HuH-7 (cell line): Measurements from ENCODE around the gene SCGB2B2.
"Not testable (repeated sequence)": the region's sequence is repeated elsewhere in the genome, so short reads cannot be mapped to it uniquely, and the experiment has no call there.

Experiments
- DNase-seq: peaks from one replicate; pipeline ENCODE4 v3.0.0; 2011; ENCODE audit warnings: low spot score

The SCGB2B2 gene, protein sequence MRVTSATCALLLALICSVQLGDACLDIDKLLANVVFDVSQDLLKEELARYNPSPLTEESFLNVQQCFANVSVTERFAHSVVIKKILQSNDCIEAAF

DNA sequence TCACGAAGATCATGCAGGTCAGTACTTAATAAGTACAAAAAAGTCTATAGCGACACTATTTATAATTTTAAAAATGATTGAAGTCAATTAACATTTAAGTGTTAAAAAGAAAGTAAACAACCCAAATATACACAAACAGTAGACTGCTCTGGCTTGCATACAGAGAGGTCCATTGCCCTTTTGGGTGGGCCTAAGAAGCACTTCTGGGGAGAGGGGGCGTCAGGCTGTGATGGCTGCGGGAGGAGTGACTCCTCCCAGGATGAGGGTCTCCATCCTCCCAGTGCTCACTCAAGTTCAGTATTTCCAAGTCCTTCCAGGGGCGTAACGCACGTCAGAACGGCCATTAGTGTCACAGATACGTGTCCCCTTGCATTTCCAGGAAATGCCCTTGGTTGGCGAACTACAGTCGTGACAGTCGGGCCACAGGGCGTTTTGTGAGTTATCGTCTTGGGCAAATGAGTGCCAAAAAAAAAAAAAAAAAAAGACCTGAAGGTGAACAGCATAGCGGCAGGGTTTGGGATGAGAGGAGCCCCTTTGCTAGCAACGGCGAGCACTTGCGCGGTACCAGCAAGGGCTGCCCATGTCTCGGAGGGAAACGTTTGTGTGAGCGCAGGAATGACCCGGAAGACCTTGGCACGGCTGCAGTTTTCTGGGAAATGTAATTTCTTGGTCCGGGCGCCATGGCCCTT is at the start of gene SCGB2B2:
Gene SCGB2B2, minus strand, starts transcription at position 463 of the 689 bp plus-strand sequence. CDS start 82,596 bp downstream, outside the sequence.
- peak; percentile 78 for DNase-seq

DNA sequence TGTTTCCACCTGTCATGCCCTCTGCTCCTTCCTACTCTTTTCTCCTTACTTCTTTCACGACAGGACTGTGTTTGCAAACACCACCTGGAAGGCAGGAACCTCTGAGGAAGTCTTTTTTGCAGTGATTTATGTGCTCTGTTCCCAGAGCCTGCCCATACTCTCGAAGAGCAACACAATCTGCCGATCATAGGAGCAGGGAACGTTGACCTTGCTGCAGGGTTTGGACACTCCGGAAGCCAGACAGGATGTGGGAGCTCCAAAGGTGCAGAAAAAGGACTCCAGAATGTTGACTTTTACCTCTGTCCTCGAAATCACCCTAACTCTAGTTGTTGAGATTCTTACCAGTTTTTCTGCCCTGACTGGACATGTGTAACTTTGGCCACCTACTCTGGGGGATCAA is 48.4 kb upstream of the SCGB2B2 start:
- no peak for DNase-seq

DNA sequence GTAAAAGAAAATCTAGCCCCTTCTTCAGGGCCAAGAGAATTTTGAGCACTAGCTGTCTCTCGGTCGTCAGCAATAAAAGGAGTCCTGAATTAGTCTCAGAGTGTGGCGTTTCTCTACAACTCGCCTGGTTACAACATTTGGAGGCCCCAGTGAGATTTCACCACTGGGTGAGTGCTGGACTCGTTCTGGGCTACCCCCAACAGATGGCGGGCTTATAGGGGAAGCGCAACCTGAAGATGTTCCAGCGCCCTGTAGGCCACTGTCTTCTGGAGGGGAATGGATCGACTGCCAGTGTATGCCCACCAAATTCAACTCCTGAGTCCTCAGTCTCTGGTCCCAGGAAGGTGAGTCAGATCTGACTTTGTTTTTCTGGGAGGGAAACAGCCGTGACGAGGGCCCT is 45.4 kb upstream of the SCGB2B2 start:
- no peak for DNase-seq

DNA sequence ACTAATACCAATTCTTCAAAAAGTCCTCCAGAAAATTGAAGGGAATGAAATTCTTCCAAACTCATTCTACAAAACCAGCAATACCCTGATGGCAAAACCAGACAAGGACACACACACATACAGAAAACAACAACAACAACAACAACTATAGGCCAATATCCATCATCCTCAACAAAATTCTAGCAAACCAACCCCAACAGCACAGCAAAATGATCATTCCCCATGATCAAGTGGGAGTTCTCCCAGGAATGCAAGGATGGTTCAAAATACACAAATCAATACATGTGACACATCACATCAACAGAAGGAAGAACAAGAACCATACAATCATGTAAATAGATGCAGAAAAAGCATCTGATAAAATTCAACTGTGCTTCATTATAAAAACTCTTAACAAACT is 38.4 kb upstream of the SCGB2B2 start:
- no peak for DNase-seq

DNA sequence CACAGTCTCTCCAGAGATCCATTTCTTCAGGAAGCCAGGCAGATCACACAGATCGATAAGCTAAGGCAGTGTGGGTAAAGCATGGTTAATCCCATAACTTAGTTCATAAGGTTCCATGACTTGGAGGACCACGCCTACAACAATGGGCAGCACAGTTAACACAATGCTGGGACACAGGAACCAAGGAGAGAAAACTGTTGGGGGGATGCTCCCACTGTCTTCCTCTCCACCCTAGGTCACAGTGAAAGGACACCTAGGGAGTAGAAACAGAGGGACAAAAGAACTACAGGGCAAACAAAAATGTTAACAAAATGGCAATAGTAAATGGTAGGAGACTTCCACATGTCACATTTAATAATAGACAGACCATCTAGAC is 36.3 kb upstream of the SCGB2B2 start:
- DNase-seq = no peak

DNA sequence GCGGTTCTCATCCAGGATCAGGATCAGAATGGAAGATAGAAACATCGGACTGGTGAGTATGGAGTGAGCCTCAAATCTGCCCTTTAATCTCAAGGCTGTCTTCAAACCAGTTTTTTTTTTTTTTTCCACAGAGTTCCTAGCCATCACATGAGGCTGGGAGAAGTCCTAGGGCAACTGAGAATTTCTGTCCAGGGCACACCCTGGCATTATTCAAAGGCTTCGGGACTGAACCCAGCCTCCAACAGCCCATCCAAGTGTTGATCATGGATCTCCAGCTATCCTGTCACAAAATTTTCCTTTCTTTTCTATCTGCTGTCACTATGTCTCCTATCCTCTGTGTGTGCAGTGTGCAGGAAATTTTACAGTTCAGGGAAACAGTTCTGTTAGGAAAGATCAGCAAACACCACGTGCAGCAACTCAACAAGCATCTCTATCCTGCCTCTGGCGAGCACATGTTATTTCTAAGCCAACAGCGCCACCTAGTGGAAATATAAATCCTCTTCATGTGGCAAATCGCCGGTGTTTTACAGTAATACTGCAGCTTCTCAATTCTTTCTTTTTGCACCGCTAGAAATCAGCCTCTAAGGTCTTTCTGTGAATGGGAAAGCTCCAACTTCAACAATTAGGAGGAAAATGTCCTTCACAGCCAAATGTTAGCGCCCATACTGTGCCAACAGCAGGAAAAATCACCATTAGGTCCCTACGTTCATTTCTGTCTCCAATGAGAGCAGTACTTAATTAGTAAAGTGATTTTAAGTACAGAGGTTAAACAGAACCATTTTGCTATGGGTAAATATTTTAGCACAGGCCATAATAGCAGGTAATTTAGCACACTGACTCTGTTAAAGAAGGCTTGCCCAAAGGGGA is 35.7 kb upstream of the SCGB2B2 start:
- peak; percentile 49 for DNase-seq

DNA sequence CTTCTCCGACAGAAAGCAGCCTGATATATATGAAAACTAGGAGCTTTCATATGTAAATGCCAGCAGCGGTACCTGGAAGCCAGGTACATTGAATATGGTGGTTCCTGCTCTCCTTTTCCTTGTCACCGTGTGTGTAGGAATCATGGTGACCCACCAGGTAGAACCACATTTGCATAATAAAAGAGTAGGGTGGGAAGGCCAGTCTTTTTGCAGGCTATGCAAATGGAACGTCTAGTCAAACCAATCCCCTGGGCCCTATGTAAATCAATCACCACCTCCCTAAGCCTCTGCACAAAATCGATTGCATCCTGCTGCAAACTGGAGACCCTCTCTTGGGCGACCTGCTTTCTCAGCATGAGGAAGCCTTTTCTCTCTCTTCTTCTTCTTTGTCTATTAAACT is 34.9 kb upstream of the SCGB2B2 start:
- no peak for DNase-seq

DNA sequence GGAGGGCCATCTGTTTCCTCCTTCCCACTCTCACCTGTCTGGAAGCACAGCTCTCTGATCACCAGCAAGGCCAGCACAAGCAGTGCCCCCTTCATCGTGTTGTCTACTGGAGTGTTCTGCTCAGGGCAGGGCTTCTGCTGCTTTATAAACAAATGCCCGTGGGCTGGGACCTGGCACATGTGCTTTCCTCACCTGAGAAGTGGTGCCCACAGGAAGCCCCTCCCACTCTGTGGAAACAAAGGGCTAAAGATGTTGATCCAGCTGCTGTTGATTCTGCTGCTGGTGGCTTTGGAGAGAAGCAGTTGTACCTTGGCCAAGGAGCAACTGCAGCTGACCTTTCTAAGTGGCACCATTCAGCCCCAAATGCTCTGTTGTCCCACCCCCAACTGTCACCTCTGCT is 30.7 kb upstream of the SCGB2B2 start:
- DNase-seq = no peak

DNA sequence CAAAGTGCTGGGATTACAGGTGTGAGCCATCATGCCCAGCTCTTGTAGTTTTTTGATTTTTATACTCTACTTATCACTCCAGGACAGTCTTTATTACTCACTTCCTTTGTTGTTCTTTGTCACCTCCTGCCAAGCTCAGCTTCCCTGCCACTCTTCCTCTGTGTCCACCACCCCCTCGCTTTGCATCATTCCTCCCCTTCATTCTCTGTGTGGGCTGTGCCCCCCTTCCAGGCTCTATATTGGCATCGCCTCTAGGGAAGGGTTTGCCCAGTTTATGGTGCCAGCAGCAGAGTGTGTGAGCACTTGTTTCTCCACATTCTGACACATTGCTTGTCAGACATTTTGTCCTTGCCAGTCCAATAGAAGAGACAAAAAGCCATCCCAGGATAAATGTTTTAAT is 15.6 kb upstream of the SCGB2B2 start:
- DNase-seq = no peak

DNA sequence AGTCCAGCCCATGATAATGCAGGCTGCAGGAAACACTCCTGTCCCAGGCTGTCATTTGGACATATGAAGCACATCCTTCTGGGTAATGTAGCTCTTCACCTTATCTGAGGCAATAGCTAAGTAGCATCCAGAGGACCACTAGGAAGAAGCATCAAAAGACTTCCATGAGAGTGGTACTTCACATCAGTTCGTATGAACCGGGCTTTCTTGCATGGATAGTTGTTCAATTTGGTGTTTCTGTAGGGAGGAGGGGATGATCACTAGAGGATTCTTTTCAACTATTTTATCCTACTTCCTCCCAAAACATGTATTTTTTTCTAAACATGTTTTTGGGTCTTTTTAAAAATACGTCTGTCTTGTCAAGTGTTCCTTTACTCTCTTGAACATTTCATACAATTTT is 13.4 kb upstream of the SCGB2B2 start:
- no peak for DNase-seq

DNA sequence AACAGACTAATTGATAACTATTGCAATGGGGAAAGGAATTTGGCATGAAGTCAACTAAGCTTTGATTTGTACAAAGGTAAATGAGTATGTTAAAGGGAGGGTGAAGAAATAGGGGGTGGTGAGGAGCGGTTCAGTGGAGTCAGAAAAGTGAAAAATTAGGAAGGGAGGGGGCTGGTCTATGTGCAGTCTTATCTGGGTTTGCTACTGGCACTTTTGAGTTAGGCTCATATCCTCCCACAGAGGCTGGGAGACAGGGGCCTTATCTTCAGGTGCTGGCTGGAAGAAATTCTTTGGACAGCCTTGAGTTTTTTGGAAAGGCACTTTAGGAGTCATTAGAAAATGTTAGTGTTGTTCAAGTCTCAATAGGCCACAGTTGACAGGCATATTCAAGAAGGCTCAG is 11.6 kb upstream of the SCGB2B2 start:
- no peak for DNase-seq

DNA sequence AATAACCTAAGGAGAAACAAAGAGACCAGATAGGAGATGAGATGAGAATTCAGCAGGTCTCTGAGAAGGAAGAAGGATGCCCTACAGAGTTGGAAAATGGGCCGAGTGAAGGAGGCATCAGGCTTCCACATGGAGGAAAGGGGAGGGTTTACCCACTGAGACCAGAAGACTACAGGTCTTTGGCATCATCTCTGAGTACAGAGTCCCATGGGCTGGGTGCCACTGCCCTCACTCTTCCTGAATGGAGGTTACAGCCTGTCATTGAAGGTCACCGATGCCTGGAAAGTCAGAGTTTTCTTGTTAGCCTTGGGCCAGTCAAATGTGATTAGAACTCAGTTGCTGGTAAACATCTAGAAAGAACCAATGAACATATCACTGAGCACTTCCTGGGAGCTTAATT is 10.4 kb upstream of the SCGB2B2 start:
- DNase-seq = no peak

DNA sequence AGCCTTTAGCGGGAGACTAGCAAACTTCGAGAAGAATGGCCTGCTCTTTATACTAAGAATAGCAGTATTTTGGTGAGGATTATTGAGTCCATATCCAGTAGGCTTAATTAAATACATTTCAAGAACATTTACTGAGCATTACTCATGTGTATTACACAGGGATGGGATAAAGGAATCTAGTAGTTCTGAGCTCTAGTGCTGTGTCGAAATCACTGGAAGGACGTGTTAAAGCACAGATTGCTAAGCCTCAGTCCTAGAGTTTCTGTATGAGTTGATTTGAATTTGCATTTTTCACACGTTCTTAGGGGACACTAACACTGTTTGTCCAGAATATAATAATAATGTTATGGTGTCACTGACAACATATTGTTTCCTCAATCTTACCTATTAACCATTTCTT is 9.5 kb upstream of the SCGB2B2 start:
- DNase-seq = no peak

DNA sequence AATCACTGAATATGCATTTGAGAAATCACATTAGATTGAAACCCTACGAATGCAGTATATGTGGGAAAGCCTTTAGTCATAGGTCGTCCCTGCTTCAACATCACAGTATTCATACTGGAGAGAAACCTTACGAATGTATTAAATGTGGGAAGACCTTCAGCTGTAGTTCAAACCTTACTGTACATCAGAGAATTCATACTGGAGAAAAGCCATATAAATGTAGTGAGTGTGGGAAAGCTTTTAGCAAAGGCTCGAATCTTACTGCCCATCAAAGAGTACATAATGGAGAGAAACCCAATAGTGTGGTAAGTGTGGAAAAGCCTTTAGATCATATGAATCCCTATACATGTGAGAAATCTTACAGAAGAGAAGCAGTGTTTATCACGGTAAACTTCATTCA is 8.3 kb upstream of the SCGB2B2 start:
- DNase-seq = not testable (repeated sequence)

DNA sequence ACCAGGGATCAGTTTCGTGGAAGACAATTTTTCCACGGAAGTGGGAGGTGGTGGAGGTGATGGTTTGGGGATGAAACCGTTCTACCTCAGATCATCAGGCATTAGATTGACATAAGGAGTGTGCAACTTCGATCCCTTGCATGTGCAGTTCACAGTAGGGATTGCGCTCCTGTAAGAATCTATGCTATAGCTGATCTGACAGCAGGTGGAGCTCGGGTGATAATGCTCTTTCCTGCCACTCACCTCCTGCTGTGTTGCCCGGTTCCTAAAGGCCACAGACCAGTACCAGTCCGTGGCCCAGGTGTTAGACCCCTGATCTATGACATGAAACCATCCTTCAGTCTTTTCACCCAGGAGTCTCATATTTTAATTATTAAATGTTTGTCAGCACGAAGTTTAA is 4.5 kb upstream of the SCGB2B2 start:
- DNase-seq = no peak

DNA sequence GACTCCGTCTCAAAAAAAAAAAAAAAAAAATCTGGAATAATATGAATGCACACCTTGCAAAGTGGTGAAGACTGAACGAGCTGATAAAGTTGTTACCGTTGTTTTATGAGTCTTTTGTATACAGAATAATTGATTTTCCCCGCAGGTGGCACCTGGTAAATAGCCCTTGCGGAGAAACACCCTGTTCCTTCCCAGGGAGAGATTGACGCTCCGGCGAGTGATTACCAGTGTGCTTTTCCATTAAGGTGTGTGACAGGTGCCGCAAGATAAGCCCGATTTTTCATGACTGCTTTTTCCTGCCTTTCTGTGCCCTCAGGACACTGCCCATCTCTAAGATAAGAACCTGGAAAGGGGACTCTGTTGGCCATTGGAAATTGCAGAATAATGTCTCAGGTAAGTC is 1.5 kb upstream of the SCGB2B2 start:
- DNase-seq = no peak

DNA sequence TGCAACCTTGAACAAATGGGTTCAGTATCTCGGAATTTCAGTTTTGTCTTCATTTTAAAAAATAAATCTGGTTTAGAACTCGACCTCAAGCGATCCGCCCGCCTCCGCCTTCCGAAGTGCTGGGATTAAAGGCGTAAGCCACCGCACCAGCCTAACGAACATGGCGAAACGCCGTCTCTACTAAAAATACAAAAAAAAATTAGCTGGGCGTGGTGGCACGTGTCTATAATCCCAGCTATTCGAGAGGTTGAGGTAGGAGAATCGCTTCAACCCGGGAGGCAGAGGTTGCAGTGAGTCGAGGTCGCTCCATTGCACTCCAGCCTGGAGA is 1.1 kb upstream of the SCGB2B2 start:
- DNase-seq = no peak

DNA sequence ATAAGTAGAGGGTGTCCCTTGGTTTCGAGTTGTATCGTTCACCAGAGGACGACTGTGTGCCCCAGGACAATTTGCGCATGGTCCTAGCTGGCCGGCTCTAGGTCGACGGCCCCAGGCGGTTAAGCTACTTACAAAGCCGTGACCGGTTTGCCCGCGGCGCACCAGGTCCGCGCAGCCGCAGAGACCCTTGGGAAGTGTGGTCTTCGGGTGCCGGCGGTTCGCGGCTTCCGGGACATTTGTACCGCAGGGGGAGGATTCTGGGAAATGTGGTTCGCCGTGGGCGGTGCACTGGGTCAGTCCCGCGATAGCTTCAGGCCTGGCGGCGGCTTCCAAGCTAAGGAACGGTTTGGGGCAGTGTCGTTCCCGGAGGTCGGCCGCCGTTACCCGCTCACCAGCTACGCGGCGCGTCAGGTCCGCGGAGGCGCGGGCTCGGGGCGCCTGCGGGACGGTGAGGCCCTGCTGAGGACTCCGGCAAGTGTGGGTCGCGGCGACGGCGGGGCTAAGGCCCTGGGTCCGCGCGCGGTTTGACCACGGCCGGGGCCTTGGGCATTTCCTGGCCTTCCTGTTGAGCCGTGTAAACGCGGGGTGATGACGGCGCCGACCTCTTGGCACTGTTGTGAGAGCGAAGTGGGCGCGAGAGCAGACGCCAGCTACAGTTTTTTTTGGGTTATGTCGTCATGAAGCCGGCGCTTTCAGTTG is 576 bp upstream of the SCGB2B2 start, which contains the start of gene ZNF302:
Gene ZNF302, plus strand, starts transcription at position 293 of the 699 bp plus-strand sequence. CDS start 1,127 bp downstream, outside the sequence.
- peak; percentile 96 for DNase-seq

DNA sequence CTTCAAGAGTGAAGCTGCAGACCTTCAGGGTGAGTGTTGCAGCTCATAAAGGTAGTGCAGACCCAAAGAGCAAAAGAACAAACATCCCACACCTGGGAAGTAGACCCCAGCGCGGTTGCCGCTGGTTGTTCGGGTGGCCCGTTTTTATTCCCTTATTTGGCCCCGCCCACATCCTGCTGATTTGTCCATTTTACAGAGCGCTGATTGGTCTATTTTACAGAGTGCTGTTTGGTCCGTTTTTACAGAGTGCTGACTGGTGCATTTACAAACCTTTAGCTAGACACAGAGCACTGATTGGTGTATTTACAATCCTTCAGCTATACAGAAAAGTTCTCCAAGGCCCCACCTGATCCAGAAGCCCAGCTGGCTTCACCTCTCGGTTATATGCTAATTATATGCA is 1.0 kb downstream of the SCGB2B2 start:
- DNase-seq = no peak

DNA sequence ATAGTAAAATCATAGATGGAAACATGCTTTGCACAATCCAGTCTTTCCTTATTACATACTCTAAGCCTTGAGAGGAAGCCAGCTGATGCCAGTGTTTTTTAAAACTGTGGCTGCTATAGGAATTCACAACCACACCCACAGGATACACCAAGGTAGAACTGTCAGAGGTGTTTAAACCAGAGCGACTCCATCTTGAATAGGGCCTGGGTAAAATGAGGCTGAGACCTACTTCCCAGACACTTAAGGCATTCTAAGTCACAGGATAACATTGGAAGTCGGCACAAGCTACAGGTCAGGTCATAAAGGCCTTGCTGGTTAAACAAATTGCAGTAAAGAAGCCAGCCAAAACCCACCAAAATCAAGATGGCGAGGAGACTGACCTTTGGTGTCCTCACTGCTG is 1.7 kb downstream of the SCGB2B2 start:
- DNase-seq = no peak

DNA sequence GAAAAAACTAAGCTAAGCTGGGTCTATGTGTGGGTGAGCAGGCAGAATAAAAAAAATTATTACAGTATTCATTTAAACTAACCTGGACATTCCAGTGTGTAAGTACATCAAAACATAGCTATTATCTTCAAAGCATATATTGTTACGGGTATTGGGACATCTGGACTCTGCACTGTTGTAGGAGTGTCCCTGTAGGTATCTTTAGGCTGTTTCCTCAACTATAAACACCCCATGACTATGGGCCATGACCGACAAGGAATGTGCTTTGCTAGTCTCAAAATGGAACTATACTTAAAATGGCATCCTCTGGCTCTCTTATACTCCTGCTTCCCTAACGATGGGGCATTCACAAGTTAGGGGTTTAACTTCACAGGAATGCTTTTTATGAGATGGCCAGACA is 3.4 kb downstream of the SCGB2B2 start:
- peak; percentile 18 for DNase-seq

DNA sequence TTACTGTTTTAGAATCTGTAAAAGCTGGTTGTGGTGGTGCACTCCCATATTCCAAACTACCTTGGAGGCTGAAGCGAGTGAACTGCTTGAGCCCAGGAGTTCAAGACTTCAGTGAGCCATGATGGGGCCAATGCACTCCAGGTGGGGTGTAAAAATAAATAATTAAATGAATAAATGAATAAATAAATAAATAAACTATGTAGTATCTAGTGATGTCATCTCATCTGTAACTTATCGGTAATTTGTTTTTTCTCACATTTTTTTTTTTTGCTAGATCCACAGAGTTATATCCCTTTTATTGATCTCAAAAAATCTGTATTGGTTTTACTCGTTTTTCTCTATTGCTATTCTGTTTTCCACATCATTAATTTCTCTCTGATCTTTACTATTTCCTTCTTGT is 5.0 kb downstream of the SCGB2B2 start:
- DNase-seq = no peak

DNA sequence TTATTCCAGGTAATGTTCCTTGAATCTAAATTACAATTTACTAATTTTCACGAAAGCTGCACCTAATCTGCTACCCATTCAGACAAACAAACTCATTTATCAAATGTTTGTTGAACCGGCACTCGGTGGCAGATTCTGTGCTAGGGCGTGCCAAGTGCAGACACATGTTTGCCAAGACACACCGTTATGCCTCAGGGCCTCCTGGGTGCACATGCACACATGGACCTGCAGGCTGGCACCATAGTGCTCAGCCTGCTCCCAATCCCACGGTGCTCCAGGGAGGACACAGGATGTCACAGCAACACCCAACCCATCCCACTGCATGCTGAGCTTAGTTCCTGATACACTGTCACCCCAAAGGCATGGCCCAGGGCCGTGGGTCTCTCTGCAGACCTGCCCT is 7.7 kb downstream of the SCGB2B2 start:
- no peak for DNase-seq
